OCI-LY7 (cell line): ENCODE data around the gene SLC12A8.
"Not testable (repeated sequence)": the region's sequence is repeated elsewhere in the genome, so short reads cannot be mapped to it uniquely, and the experiment has no call there.

ENCODE experiments used
- CTCF ChIP-seq: fragments of 200-600 bp; sonication (generic); conservative IDR thresholded peaks from 2 replicates; pipeline ENCODE4 v1.5.1; 2014; ENCODE audit warnings: mild to moderate bottlenecking, antibody characterized with exemption, low read length, moderate library complexity, mixed read lengths
- EZH2phosphoT487 ChIP-seq: fragments of 200-600 bp; sonication (generic); IDR thresholded peaks from 2 replicates; pipeline ENCODE4 v1.6.1; 2018; ENCODE audit warnings: low read depth, borderline replicate concordance, mild to moderate bottlenecking, mixed run types, antibody characterized with exemption, low read length, moderate library complexity, mixed read lengths

GRCh38 chr3:125082339-125082738 is 130.2 kb downstream of the SLC12A8 start:
- TF ChIP-seq EZH2phosphoT487, CTCF: not testable (repeated sequence)
